Adipocyte (in vitro differentiated cells): ENCODE measurements around the gene GTF2A1.
"Not testable (repeated sequence)": the region's sequence is repeated elsewhere in the genome, so short reads cannot be mapped to it uniquely, and the experiment has no call there.

Source experiments
- DNase-seq: peaks from one replicate; pipeline ENCODE4 v3.0.0-alpha.2; 2015; ENCODE audit warnings: low read depth
- H3K27me3 ChIP-seq: replicated peaks from 2 replicates; pipeline ENCODE4 v1.7.0; 2013; ENCODE audit warnings: mild to moderate bottlenecking, low read length, moderate library complexity; ENCODE audit not compliant: control insufficient read depth, insufficient read depth
- H3K36me3 ChIP-seq: 2 replicates; pipeline ENCODE4 v1.7.0; 2013; ENCODE audit warnings: low read length, mild to moderate bottlenecking, moderate library complexity; ENCODE audit not compliant: control insufficient read depth, insufficient read depth, severe bottlenecking
- H3K4me1 ChIP-seq: 2 replicates; pipeline ENCODE4 v1.7.0; 2013; ENCODE audit warnings: mild to moderate bottlenecking, low read length, moderate library complexity; ENCODE audit not compliant: control insufficient read depth, insufficient read depth
- H3K4me3 ChIP-seq: 2 replicates; pipeline ENCODE4 v1.7.0; 2013; ENCODE audit warnings: mild to moderate bottlenecking, low read length, moderate library complexity
- H3K9ac ChIP-seq: 2 replicates; pipeline ENCODE4 v1.7.0; 2013; ENCODE audit warnings: mild to moderate bottlenecking, low read length, moderate library complexity
- H3K9me3 ChIP-seq: 2 replicates; pipeline ENCODE4 v1.7.0; 2013; ENCODE audit warnings: mild to moderate bottlenecking, low read length, moderate library complexity; ENCODE audit not compliant: control insufficient read depth

GTF2A1 gene

GRCh38 chr14:81252278-81252677 is 31.5 kb upstream of the GTF2A1 start:
- Histone ChIP-seq H3K27me3 (no peaks in the 10 kb centered on the region), H3K4me1 (peaks cover 4% of the 10 kb centered on the region), H3K36me3 (no peaks in the 10 kb centered on the region), H3K9ac (no peak overlapping the region), H3K4me3 (no peak overlapping the region), H3K9me3 (no peaks in the 10 kb centered on the region)
- DNase-seq: no peak

- Histone ChIP-seq H3K4me1 (peaks cover 8% of the 10 kb centered on the region), H3K36me3 (no peaks in the 10 kb centered on the region), H3K9ac (no peak overlapping the region), H3K9me3 (peaks cover 10% of the 10 kb centered on the region), H3K4me3 (no peak overlapping the region), H3K27me3 (no peaks in the 10 kb centered on the region)
- peak; percentile 69 for DNase-seq
These were observed 26.6 kb upstream of the GTF2A1 start for GRCh38 chr14:81247271-81247766.

- no peaks in the 10 kb centered on the region for H3K27me3 ChIP-seq
- peaks cover 8% of the 10 kb centered on the region for H3K4me1 ChIP-seq
- H3K9me3 ChIP-seq: peaks cover 10% of the 10 kb centered on the region
- no peak overlapping the region for H3K9ac ChIP-seq
- DNase-seq: peak; percentile 68
- no peaks in the 10 kb centered on the region for H3K36me3 ChIP-seq
- H3K4me3 ChIP-seq: no peak overlapping the region
These were observed 25.9 kb upstream of the GTF2A1 start for GRCh38 chr14:81246461-81247270.

DNA sequence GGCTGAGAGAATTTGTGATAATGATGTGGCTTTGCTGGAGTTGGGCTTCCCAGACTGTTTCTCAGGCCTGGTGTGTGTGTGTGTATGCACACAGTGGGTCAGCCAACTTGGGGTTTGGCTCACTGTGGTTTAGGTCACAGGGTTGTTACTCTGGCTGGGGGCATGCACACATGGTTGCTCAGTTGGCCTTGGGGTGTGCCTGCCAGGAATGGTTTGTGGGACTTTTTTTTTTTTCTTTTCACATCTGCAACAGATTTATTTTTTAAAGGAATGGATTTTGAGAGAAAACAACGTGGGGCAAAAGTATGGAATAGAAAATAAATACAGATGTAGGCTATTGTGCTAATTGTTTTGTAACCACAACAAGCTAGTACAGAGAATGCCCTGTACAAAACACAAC is 25.0 kb upstream of the GTF2A1 start:
- Histone ChIP-seq H3K4me1 (peaks cover 8% of the 10 kb centered on the region), H3K4me3 (no peak overlapping the region), H3K36me3 (no peaks in the 10 kb centered on the region), H3K27me3 (no peaks in the 10 kb centered on the region), H3K9me3 (peaks cover 16% of the 10 kb centered on the region), H3K9ac (no peak overlapping the region)
- DNase-seq: peak; percentile 69

- DNase-seq: not testable (repeated sequence)
These were observed 23.7 kb upstream of the GTF2A1 start for GRCh38 chr14:81244431-81244830.

DNA sequence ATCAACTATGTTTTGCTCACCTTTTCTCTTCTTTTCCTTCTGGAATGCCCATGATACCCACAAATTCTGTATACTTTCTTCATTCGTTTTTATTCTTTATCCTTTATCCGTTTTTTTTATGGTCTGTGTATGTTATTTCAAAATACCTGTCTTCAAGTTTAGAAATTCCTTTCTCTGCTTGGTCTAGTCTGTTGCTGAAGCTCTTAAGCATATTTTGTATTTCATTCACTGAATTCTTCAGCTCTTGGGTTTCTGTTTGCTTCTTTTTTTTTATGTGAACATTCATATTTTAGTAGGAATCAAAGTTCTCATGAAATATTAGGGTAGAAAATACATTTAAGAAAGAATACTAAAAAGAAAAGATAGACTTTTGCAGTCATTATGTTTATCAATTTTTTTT is 22.7 kb upstream of the GTF2A1 start:
- no peak overlapping the region for H3K9ac ChIP-seq
- no peaks in the 10 kb centered on the region for H3K27me3 ChIP-seq
- peaks cover 8% of the 10 kb centered on the region for H3K4me1 ChIP-seq
- peaks cover 19% of the 10 kb centered on the region for H3K9me3 ChIP-seq
- no peaks in the 10 kb centered on the region for H3K36me3 ChIP-seq
- no peak for DNase-seq
- H3K4me3 ChIP-seq: no peak overlapping the region

More at GRCh38 chr14:81244431-81244830, 23.7 kb upstream of the GTF2A1 start:
- H3K27me3 ChIP-seq, H3K9ac ChIP-seq, H3K4me1 ChIP-seq, H3K4me3 ChIP-seq, H3K36me3 ChIP-seq: not testable (repeated sequence)
- H3K9me3 ChIP-seq: peaks cover 19% of the 10 kb centered on the region

GRCh38 chr14:81236849-81237248 is 16.1 kb upstream of the GTF2A1 start:
- not testable (repeated sequence) for H3K9me3 ChIP-seq, H3K36me3 ChIP-seq, H3K4me1 ChIP-seq, H3K9ac ChIP-seq, H3K4me3 ChIP-seq, DNase-seq, H3K27me3 ChIP-seq

GRCh38 chr14:81236138-81236537 is 15.4 kb upstream of the GTF2A1 start:
- Histone ChIP-seq H3K36me3 (no peaks in the 10 kb centered on the region), H3K9me3 (peaks cover 7% of the 10 kb centered on the region), H3K4me3 (no peak overlapping the region), H3K4me1 (no peaks in the 10 kb centered on the region), H3K9ac (no peak overlapping the region), H3K27me3 (no peaks in the 10 kb centered on the region)
- DNase-seq: no peak

GRCh38 chr14:81235096-81235495 is 14.3 kb upstream of the GTF2A1 start:
- DNase-seq: no peak
- Histone ChIP-seq H3K4me3 (no peak overlapping the region), H3K9me3 (no peaks in the 10 kb centered on the region), H3K9ac (no peak overlapping the region), H3K36me3 (no peaks in the 10 kb centered on the region), H3K4me1 (no peaks in the 10 kb centered on the region), H3K27me3 (no peaks in the 10 kb centered on the region)

DNA sequence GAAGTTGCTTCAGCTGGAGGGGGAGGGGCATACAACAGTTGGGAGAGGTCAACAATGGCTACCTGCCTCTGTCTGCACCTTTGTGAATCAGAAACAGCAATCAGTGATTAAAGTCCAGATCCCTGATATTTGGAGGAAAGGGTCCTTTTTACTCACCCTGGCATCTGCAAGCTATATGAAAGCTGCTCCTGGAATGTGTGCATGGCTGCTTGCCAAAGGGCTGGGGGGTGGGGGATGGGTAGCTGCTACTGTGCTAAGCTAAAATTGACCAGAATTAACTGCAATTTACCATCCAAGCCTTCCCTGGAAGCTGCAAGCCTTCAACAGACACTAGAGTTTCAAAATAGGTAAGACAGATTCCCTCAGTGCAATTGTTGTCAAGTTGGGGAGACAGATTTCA is 13.5 kb upstream of the GTF2A1 start:
- Histone ChIP-seq H3K4me1 (no peaks in the 10 kb centered on the region), H3K9ac (no peak overlapping the region), H3K36me3 (no peaks in the 10 kb centered on the region), H3K27me3 (no peaks in the 10 kb centered on the region), H3K9me3 (no peaks in the 10 kb centered on the region), H3K4me3 (no peak overlapping the region)
- no peak for DNase-seq

DNA sequence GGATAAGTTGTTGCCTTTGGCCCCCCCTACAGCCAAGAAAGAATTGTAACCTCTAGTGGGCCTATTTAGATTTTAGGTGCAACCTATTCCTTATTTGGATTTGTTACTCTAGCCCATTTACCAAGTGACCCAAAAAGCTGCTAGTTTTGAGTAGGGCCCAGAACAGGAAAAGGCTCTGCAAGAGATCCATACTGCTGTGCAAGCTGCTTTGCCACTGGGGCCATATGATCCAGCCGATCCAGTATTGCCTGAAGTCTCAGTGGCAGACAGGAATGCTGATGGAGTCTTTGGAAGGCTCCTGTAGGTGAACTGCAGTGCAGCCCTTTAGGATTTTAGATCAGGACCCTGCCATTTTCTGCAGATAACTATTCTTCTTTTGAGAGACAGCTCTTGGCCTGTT is 12.9 kb upstream of the GTF2A1 start:
- DNase-seq: no peak
- H3K4me3 ChIP-seq: no peak overlapping the region
- H3K9ac ChIP-seq: no peak overlapping the region
- no peaks in the 10 kb centered on the region for H3K9me3 ChIP-seq
- H3K4me1 ChIP-seq: no peaks in the 10 kb centered on the region
- no peaks in the 10 kb centered on the region for H3K27me3 ChIP-seq
- H3K36me3 ChIP-seq: no peaks in the 10 kb centered on the region

GRCh38 chr14:81231540-81231939 is 10.8 kb upstream of the GTF2A1 start:
- no peak overlapping the region for H3K9ac ChIP-seq
- DNase-seq: no peak
- no peaks in the 10 kb centered on the region for H3K4me1 ChIP-seq
- H3K9me3 ChIP-seq: no peaks in the 10 kb centered on the region
- H3K27me3 ChIP-seq: no peaks in the 10 kb centered on the region
- H3K36me3 ChIP-seq: no peaks in the 10 kb centered on the region
- H3K4me3 ChIP-seq: no peak overlapping the region
